ENCODE data around the gene SLC39A11. TPM values are rescaled to one million over a fixed set of nuclear protein-coding genes. Genes with fewer than 3 reads are reported as not detected.

SLC39A11 gene
- total and polyA plus RNA-seq, 8 donors: 5.2 to 62.0 (median 12.9) TPM

DNA sequence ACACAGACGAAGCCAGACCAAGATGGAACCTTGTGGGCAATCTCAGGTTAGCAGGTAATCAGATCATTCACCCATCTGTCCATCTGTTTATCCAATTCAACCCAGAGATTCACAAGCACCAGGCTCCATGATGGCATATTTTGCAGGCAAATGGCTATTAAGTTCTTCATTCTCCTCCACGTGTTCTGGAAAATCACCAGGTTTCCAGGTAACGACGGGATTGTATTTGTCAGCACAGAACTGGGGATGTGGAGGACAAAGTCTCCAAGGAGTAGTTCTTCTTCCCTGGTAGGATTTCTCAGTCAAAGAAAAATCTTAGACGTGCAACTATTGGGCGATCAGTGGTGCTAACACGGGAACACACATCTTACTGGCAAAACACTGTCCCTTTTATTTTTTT lies 368.8 kb downstream of the SLC39A11 start:
- H3K4me1 ChIP-seq: peaks cover 0 to 28% (median 2%) of the 10 kb centered on the region in 4 donors
- no peaks in the 10 kb centered on the region for H3K27me3 ChIP-seq
- H3K27ac ChIP-seq: no peak overlapping the region
- TF ChIP-seq POLR2AphosphoS5 (IDR thresholded peaks at IDR 0.05) (no peak), EP300 (IDR thresholded peaks at IDR 0.05) (no peak), POLR2A (IDR thresholded peaks at IDR 0.05) (no peak)
- TF ChIP-seq, protein P1, sequence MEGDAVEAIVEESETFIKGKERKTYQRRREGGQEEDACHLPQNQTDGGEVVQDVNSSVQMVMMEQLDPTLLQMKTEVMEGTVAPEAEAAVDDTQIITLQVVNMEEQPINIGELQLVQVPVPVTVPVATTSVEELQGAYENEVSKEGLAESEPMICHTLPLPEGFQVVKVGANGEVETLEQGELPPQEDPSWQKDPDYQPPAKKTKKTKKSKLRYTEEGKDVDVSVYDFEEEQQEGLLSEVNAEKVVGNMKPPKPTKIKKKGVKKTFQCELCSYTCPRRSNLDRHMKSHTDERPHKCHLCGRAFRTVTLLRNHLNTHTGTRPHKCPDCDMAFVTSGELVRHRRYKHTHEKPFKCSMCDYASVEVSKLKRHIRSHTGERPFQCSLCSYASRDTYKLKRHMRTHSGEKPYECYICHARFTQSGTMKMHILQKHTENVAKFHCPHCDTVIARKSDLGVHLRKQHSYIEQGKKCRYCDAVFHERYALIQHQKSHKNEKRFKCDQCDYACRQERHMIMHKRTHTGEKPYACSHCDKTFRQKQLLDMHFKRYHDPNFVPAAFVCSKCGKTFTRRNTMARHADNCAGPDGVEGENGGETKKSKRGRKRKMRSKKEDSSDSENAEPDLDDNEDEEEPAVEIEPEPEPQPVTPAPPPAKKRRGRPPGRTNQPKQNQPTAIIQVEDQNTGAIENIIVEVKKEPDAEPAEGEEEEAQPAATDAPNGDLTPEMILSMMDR (IDR thresholded peaks at IDR 0.05): no peak
- no peaks in the 10 kb centered on the region for H3K36me3 ChIP-seq
- DNase-seq: no peak
- no peak overlapping the region for H3K4me3 ChIP-seq
- no peaks in the 10 kb centered on the region for H3K9me3 ChIP-seq
- 85 to 92% (median 90%) methylated on average over 7 of the region's 7 CpGs for WGBS, 5 donors
- intact Hi-C loops (cut with DNase I; ENCODE audit: low total_unique reads): no loop called here

DNA sequence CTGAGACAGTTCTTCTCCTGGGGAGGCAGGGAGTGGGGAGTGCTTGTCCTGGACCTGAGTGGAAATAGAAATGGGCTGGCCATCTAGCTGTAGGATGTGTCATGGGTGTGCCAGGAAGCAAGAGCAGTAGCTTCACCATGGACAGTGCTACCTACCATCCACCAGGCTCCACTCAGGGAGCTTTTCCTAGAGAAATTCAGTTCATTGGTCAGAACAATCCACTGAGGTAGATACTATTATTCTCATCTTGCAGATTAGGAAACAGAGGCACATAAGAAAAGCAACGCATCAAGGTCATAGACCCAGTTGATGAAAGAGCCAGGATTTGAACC lies 372.0 kb downstream of the SLC39A11 start:
- WGBS, 5 donors: 93 to 100% (median 97%) methylated on average over 1 of the region's 1 CpG
- no peaks in the 10 kb centered on the region for H3K9me3 ChIP-seq
- no peak overlapping the region for H3K4me3 ChIP-seq
- peaks cover 0 to 14% (median under 1%) of the 10 kb centered on the region in 4 donors for H3K4me1 ChIP-seq
- peaks cover 0 to 2% (median 0%) of the 10 kb centered on the region in 4 donors for H3K36me3 ChIP-seq
- TF ChIP-seq EP300 (IDR thresholded peaks at IDR 0.05): no peak
- TF ChIP-seq, protein P1 (IDR thresholded peaks at IDR 0.05): no peak
- TF ChIP-seq POLR2A (IDR thresholded peaks at IDR 0.05): no peak
- no peak for DNase-seq
- intact Hi-C loops (cut with DNase I; ENCODE audit: low total_unique reads): no loop called here
- no peak overlapping the region for H3K27ac ChIP-seq
- H3K27me3 ChIP-seq: no peaks in the 10 kb centered on the region

DNA sequence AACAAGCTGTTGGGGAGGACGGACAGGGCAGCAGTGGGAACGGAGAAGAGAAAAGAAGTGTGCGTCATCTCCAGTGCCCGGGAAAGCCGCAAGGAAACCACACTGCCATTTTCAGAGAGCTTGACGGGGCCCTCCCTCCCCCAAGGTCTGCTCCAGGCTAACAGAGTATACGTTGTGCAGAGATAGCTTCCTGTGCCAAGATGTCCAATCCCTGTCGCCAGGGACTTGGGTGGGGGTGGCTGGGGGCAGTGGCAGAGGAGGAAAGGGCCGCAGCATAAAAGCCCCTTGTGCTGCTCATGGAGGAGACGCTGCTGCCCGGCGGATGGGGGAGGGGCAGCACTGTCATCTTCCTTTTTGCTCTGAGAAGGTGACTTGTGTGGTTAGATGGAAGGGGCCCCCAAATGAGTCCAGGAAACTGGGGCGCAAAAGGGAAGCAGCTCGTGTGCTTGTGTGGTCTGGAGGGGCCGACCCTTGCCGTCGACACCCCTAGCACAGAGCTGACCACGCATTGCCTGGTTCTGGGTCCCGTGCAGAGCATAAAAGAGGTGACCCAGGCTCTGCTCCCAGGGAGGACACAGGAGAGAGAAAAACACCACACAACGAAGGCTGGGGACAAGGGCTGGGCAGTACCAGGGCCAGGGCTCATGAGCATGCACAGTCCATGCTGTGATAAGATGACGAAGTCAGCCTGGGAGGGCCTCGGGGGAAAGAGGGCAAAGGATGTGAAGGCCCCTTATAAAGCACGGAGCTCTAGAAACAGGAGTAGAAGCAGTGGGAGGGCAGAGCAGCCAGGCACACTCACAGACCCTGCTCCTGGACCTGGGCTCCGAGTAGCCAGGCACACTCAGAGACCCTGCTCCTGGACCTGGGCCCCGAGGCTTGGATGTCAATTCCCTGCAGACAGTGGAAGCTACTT lies 372.7 kb downstream of the SLC39A11 start:
- DNase-seq: peak in 1 of 2 donors; percentile 46
- Histone ChIP-seq H3K36me3 (peaks cover 0 to 5% (median 0%) of the 10 kb centered on the region in 4 donors), H3K27me3 (no peaks in the 10 kb centered on the region), H3K4me3 (no peak overlapping the region), H3K9me3 (no peaks in the 10 kb centered on the region), H3K4me1 (peaks cover 0 to 14% (median 0%) of the 10 kb centered on the region in 4 donors), H3K27ac (no peak overlapping the region)
- intact Hi-C loops (cut with DNase I; ENCODE audit: low total_unique reads): no loop called here
- 68 to 79% (median 70%) methylated on average over 25 of the region's 25 CpGs for WGBS, 5 donors
- TF ChIP-seq, protein P1 (IDR thresholded peaks at IDR 0.05): no peak
- TF ChIP-seq POLR2A (IDR thresholded peaks at IDR 0.05) (no peak), EP300 (IDR thresholded peaks at IDR 0.05) (no peak), POLR2AphosphoS5 (IDR thresholded peaks at IDR 0.05) (no peak)

DNA sequence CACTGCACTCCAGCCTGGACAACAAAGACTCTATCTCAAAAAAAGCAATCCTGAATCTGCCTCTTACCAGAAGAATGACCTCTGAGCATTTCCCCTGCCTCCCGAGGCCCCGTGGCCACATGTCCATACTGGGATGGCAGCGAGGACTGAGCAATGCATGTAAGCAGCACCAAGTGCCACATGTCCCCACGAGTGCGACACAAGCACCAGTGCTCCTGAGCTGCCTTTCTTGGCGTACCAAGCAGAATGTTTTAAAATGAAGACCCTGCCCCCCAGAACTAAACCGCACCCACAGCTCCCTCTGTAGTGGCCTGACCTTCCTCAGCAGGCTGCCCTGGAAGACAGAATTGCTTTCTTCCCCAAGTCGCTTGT lies 373.3 kb downstream of the SLC39A11 start:
- peaks cover 0 to 14% (median 0%) of the 10 kb centered on the region in 4 donors for H3K4me1 ChIP-seq
- H3K36me3 ChIP-seq: peaks cover 0 to 5% (median 0%) of the 10 kb centered on the region in 4 donors
- no peak overlapping the region for H3K4me3 ChIP-seq
- H3K27me3 ChIP-seq: no peaks in the 10 kb centered on the region
- H3K9me3 ChIP-seq: no peaks in the 10 kb centered on the region
- no peak for DNase-seq
- TF ChIP-seq, protein P1 (IDR thresholded peaks at IDR 0.05): no peak
- TF ChIP-seq POLR2AphosphoS5 (IDR thresholded peaks at IDR 0.05): no peak
- no peak for TF ChIP-seq EP300 (IDR thresholded peaks at IDR 0.05)
- no peak for TF ChIP-seq POLR2A (IDR thresholded peaks at IDR 0.05)
- WGBS, 5 donors: 67 to 85% (median 83%) methylated on average over 8 of the region's 8 CpGs
- no peak overlapping the region for H3K27ac ChIP-seq
- intact Hi-C loops (cut with DNase I; ENCODE audit: low total_unique reads): no loop called here
